GM12891 (cell line): ENCODE data around the gene VSIG10.

Experiments
- PAX5 ChIP-seq: IDR thresholded peaks from 2 replicates; pipeline ENCODE4 v1.6.1; 2011; ENCODE audit warnings: low read length, moderate library complexity, mild to moderate bottlenecking; ENCODE audit not compliant: insufficient read depth, severe bottlenecking
- POLR2A ChIP-seq: IDR thresholded peaks from 2 replicates; pipeline ENCODE4 v1.6.1; 2011; ENCODE audit warnings: low read depth, low read length, control low read depth
- POLR2AphosphoS5 ChIP-seq: IDR thresholded peaks from 2 replicates; pipeline ENCODE4 v1.6.1; 2011; ENCODE audit warnings: low read depth, low read length, control low read depth
- POU2F2 ChIP-seq: IDR thresholded peaks from 2 replicates; pipeline ENCODE4 v1.6.1; 2011; ENCODE audit warnings: low read depth, mild to moderate bottlenecking, control low read depth, low read length, moderate library complexity
- TAF1 ChIP-seq: IDR thresholded peaks from 2 replicates; pipeline ENCODE4 v1.6.1; 2011; ENCODE audit warnings: low read depth, low read length, control low read depth

- TF ChIP-seq PAX5 (no peak), TAF1 (no peak), POU2F2 (peak; percentile 67; the same call in 1 of the 2 replicates), POLR2AphosphoS5 (no peak), POLR2A (no peak; the same call in 1 of the 2 replicates)
Measured at GRCh38 chr12:118035190-118036041, 68.4 kb downstream of the VSIG10 start.
